ENCODE data around the gene PDE4D.

Gene PDE4D

DNA sequence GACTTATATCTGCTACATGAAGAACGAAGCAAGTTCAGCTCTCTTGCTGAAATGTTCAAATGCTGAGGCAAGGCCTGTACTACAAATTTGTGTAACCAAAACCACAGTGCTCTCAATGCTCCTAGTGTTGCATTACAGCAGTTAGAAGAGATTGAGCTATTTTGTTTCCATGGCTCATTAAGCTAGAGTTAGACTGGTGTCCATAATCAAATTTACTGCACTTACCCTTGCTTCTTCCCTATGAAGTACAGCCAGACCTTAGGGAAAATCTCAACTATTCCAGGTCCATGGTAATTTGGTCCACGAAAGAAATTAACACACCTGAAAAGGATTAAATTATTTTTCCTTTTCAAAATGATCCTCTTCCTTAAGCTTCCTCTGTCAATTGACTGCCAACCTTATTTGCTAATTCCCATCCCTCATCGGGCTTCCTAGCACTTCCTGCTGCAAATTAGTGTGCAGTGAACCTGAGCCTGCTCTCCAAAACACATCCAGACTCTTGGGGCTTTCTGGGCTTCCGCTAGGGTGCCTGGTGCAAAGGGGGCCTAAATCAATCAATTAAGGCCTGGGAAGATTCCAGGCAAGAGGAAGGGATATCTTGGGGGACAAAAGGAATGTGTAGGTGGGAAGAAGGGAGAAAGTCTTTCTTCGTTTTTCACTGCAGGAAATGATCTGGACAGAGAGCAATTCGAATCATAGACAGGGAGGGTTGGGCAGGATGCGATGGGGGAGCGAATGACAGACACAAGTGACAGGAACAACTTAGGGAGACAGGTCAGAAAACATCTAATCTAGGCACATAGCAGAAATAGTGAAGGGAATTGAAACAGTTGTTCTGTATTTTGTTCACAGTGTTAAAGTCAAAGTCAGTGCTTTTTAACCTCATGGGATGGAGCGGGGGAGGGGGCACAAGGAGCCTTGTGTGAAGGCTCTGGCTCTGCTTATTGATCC is 768.2 kb downstream of the PDE4D start:
- no peak for DNase-seq

GRCh38 chr5:59123595-59124561 is 769.6 kb downstream of the PDE4D start:
- no peak for DNase-seq

GRCh38 chr5:59119480-59119879 is 774.0 kb downstream of the PDE4D start:
- DNase-seq: no peak

GRCh38 chr5:59117320-59117719 is 776.2 kb downstream of the PDE4D start:
- DNase-seq: no peak

DNA sequence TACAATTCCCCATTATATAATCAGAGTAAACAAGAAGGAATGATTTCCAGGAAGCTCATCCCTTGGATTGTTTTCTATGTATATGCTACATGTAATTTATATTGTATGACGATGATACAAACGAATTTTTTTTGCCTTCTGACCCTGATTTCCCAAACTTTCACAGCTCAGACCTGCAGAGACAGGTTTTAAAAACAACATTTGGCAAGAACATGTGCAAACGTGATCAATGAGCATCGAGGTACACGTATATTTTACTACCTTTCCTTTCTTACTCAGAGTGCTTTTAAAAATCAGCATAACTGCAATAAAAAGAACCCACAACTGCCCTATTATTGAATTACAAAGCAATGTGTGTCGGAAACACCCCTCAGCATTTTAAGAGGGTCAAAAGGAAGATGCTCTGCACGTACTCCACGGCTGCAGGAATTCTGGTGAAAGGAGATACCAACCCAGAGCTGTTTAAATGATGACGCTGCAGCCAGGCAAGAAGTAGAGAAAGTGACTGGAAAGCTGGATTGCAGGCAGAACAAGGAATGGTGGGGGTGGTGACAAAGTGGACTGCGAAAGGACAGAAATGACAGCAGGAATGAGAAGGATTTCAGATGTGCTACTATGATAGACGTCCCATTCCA is 777.2 kb downstream of the PDE4D start:
- DNase-seq: no peak

DNA sequence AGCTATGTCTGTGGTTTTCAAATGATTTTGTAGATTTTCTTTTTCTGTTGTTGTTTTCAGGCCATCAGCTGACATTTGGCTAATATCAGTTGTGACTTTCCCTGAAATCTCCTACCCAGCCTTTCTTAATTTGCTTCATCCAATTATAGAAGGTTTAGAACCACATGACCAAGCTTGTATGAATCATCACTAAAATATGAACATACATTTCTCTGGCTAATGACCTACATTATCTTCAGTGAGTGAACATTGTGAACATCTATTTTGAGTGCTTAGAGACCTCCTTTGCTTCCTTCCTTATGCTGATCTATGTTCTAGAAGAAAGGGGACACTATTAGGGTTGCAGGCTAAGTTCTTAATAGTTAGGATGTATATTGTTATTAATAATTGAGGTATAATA is 778.2 kb downstream of the PDE4D start:
- DNase-seq: no peak

- DNase-seq: no peak
Observed at GRCh38 chr5:59109383-59109782, 784.1 kb downstream of the PDE4D start.

DNA sequence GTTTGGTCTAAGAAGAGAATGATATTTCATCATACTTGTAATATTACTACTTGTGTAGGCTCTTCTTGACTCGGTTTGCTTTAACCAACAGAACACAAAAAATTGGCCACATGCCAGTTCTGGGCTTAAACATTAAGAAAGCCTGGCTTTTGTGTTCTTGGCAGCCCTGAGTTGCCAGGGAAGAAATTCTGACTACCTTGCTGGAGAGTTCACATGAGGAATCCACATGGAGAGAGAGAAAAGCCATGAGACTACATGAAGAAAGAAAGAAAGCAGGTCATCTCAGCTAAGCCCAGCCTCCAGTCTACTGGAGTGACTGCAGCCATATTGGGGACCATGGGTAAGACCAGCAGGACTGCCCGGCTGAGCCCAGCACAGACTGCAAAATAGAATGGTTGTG is 785.8 kb downstream of the PDE4D start:
- no peak for DNase-seq

GRCh38 chr5:59104400-59105127 is 789.0 kb downstream of the PDE4D start:
- no peak for DNase-seq

DNA sequence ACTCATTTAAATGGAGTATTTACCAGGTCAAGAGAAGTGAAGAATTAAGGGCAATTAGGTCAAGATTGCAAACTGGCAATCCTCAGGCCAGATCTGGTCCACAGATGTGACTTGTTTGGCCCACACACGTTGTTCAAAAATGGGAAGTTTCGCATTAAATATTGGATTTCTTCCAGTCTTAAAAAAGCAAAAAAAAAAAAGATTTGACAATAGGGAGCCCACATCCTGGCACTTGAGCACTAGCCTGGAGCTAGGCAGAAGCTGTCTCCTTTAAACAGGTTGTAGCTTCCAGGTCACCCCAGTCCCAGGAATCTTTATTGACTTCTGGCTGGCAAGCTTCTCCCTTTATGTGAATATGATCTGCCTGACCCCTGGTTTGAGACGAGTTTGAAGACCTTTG is 790.2 kb downstream of the PDE4D start:
- no peak for DNase-seq

DNA sequence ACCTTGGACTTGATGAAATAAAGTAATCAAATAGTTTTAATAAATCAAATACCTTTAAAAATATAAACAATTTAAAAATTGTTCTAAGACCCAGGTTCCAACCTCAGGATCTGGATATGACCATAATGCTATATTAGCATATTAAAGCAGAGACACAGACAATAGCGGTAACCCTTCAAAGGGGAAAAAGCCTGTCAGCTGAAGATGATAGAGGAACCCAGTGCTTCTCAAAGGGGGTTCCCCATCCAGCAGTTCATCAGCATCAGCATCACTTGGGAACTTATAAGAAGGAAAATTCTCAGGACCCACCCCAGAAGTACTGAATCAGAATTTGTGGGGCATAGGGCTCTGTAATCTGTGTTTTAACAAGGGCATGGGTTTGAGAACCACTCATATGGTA is 791.1 kb downstream of the PDE4D start:
- DNase-seq: no peak

- no peak for DNase-seq
Observed at GRCh38 chr5:59100875-59101274, 792.7 kb downstream of the PDE4D start.

- DNase-seq: no peak
Observed at GRCh38 chr5:59099995-59100345, 793.6 kb downstream of the PDE4D start.

DNA sequence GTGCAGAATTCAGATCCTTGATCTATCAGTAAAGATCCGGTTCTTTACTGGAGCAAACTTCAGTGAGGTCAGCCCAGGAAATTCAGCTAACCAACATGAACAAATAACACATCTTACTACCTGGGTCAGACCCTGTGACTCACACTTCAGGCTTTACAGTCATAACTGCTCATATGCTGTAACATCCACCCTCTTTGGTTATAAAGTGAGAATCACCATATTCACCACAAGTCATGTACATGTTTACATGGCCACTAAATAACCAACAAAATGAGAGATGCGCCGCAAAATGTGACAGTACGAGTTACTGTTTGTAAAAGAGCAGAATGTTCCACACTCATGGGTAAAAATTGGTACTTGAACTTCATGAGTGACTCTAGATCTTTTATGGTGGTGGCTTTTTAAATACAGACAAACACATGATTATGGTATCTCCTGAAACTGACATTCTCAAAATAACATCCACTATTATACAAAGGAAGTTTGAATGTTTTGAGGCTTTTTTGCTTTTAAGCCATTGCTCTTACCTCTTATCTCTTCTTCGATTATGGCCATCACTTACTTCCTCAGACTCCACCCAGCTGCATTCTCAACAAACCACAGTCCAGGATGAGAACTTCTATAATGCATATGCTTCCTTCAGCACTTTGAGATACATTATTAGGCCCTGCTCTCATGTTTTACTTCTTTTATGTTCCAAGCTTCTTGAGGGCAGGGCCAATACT is 794.1 kb downstream of the PDE4D start:
- DNase-seq: peak; percentile 45

- no peak for DNase-seq
Observed at GRCh38 chr5:59098743-59099142, 794.8 kb downstream of the PDE4D start.

- DNase-seq: no peak
Observed at GRCh38 chr5:59097712-59098111, 795.8 kb downstream of the PDE4D start.

DNA sequence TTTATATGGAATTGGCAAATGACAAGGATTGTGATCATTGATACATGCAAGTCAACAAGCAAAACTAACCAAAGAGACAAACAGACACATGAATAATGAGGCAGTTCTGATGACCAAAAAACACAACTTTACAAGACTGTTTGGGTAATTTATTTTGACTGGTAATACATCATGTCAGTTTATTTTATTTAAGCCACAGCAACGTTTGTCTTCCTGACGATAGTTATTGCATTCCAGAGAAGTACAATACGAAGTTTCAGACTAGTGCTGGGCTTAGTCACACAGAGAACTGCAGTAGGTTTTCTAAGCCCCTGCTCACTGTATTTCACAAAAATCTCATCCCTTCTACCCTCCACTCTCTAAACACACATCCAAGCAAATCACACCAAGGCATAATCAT is 796.4 kb downstream of the PDE4D start:
- DNase-seq: no peak

GRCh38 chr5:59095480-59095879 is 798.0 kb downstream of the PDE4D start:
- DNase-seq: no peak

GRCh38 chr5:59094864-59095263 is 798.7 kb downstream of the PDE4D start:
- DNase-seq: no peak

DNA sequence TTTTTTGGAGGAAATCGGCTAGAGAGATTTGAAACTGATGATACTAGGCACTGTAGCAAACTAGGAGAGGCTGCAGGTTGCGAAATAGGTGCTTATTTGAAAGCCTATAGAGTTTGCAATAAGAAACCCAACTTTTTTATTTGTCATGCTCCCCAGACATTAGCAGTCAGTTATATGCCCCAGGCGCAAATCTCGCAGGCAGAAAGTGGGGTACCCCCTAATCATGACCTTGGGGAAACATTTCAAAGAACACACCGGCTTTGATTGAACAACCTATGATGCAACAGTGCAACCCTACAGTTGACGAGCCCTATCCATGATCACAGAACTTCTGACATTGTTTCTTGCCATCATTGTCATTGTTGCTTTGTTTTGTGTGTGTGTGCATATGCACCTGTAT is 800.2 kb downstream of the PDE4D start:
- DNase-seq: no peak

DNA sequence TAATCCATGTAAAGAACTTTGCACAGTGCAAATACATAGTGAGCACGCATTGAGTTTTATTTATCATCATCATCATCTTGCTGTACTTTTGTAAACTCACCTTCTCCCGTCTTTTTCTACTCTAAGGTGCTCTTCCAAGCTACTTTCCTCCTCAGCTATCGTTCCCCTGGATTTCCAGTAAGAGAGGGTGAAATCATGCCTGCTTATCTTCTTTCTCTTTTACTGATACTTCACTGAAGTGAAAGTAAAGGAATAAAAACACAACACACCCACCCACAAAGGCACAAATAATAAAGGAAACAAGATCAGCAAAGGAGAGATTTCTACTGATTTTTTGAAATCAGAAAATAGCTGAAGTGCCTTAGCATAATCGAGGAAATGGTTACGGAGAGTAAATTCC is 800.8 kb downstream of the PDE4D start:
- DNase-seq: no peak

DNA sequence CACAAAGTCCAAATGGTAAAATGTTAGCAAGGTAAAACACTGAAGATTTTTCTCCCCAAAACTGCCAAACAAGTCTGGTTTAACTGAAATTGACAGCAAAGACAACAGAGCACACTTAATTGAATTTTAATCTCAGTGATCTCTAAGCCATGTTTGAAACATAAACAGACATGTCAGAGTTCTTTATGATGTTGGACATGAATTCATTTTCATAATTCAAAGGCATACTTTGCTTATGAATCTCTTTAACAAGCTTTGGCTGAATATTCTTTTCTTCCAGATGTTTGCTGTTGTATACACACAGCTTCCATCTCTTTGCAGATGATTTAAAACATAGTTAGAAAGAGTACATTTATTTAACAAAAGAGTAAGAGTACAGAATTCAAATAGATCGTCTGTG is 801.6 kb downstream of the PDE4D start:
- DNase-seq: no peak
